SU-DHL-6 (cell line): ENCODE measurements around the gene E2F6.

Experiments used
- CTCF ChIP-seq: fragments of 200-600 bp; sonication (generic); IDR thresholded peaks from one replicate; pipeline ENCODE4 v1.5.1; 2017; ENCODE audit warnings: antibody characterized with exemption, mild to moderate bottlenecking, low read length, moderate library complexity; ENCODE audit not compliant: insufficient read depth, poor library complexity, severe bottlenecking
- EZH2phosphoT487 ChIP-seq: fragments of 200-600 bp; sonication (generic), shearing (Covaris generic); conservative IDR thresholded peaks from 2 replicates; pipeline ENCODE4 v1.6.1; 2018; ENCODE audit warnings: mild to moderate bottlenecking, antibody characterized with exemption, low read length, moderate library complexity, mixed read lengths

GRCh38 chr2:11499081-11499743 lies 33.3 kb upstream of the E2F6 start:
- TF ChIP-seq CTCF = no peak
- no peak for TF ChIP-seq EZH2phosphoT487
